SU-DHL-6 (cell line): Measurements from ENCODE around the gene CPA4.

Experiments
- EZH2phosphoT487 ChIP-seq: fragments of 200-600 bp; sonication (generic), shearing (Covaris generic); conservative IDR thresholded peaks from 2 replicates; pipeline ENCODE4 v1.6.1; 2018; ENCODE audit warnings: mild to moderate bottlenecking, antibody characterized with exemption, low read length, moderate library complexity, mixed read lengths
- TF ChIP-seq, protein P1 (sequence below): fragments of 200-600 bp; sonication (generic); IDR thresholded peaks from one replicate; pipeline ENCODE4 v1.5.1; 2017; ENCODE audit warnings: antibody characterized with exemption, mild to moderate bottlenecking, low read length, moderate library complexity; ENCODE audit not compliant: insufficient read depth, poor library complexity, severe bottlenecking

DNA sequence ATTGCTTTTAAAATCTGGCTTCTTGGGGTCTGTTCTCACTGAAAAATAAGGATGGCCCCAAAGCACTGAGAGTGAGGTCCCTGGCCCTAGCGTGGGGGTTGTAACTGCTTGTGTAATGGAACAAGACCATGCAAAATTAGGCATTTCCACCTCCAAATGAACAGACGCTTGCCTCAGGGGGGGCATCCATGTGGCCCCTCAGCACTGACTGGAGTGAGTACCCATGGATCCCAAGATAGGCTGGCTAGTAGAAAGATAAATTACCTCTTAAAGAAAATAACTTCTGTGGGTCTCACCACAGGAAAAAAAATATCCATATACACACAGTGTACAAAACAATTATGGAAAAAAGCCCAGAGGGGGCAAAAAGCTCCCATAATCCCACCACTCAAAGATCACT lies 72.1 kb downstream of the CPA4 start:
- TF ChIP-seq, protein P1, sequence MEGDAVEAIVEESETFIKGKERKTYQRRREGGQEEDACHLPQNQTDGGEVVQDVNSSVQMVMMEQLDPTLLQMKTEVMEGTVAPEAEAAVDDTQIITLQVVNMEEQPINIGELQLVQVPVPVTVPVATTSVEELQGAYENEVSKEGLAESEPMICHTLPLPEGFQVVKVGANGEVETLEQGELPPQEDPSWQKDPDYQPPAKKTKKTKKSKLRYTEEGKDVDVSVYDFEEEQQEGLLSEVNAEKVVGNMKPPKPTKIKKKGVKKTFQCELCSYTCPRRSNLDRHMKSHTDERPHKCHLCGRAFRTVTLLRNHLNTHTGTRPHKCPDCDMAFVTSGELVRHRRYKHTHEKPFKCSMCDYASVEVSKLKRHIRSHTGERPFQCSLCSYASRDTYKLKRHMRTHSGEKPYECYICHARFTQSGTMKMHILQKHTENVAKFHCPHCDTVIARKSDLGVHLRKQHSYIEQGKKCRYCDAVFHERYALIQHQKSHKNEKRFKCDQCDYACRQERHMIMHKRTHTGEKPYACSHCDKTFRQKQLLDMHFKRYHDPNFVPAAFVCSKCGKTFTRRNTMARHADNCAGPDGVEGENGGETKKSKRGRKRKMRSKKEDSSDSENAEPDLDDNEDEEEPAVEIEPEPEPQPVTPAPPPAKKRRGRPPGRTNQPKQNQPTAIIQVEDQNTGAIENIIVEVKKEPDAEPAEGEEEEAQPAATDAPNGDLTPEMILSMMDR = no peak
- no peak for TF ChIP-seq EZH2phosphoT487
